NCI-H128 (cell line): ENCODE measurements around the gene NTMT2.

Source experiments
- DNase-seq: peaks from one replicate; lab custom pipeline; 2025; ENCODE audit not compliant: unreplicated experiment; lab: John Stamatoyannopoulos, UW

The NTMT2 gene

DNA sequence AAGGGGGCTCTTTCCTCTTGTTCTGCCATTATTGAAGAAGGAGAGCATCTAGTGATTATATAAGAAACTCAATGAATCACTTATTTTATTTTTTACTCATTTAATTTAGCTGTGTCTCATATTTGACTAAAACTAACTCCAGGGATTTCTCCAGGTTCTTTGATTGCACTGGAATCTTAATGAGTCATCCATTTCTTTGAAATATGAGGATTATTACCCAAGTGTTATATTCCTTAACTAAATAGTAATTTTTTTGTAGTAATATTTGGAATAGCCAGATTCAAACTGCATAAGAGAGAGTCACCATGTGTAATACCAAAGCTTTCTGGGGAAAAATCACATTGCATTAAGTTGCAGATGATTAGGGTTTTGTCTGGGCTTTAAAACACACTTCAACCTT lies 59.5 kb downstream of the NTMT2 start:
- DNase-seq, result no peak

DNA sequence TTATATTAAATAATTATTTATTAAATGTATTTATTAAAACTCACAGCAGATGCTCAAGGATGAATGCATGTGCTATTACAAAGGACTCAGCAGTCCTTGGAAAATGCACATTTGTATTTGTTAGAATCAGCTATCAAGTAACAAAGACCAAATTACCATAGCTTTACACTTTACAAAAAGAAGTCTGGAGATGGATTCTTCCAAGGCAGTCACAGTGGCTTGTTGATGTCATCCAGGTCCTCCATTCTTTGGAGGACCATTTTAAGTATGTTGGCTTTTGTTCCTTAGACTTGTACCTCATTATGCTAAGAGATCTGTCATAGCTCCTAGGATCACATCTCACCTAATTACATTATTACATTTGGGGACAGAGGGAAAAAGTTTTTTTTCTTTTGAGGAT lies 63.4 kb downstream of the NTMT2 start:
- no peak for DNase-seq

DNA sequence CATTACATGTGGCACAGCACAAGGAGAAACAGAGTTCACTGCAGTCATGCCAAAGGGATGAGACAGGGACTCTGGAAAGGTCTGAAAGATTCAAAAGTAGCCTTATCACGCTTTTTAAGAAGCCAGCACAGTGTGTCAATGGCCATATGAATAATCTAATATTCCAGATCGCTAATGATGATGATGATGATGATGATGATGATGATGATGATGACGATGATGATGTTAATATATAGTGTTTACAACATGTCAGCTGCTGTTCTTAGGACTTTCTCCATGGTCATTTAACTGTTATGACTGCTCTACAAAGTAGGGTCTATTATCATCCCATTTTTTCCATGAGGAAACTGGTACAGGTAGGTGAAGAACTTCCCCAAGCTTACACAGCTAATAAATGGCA lies 64.4 kb downstream of the NTMT2 start:
- DNase-seq, result no peak

DNA sequence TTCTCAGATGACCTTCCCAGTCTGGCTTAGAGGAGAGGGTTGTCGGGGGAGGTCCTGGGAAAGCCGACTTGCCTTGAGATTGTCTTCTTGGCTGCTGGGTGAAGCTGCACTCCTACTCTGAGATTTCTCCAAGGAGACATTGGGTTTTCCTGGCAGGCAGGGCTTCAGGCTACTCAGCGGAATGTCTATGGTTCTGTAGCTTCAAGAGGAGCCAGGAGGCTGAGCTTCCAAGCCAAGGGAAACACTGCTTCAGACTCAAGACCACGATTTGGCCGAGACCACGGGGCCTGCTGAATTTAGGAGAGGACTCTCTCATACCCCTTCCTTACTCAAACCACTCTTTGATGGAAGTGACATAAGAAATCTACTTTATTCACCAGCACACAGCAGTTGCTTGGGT lies 67.8 kb downstream of the NTMT2 start:
- DNase-seq, result no peak

DNA sequence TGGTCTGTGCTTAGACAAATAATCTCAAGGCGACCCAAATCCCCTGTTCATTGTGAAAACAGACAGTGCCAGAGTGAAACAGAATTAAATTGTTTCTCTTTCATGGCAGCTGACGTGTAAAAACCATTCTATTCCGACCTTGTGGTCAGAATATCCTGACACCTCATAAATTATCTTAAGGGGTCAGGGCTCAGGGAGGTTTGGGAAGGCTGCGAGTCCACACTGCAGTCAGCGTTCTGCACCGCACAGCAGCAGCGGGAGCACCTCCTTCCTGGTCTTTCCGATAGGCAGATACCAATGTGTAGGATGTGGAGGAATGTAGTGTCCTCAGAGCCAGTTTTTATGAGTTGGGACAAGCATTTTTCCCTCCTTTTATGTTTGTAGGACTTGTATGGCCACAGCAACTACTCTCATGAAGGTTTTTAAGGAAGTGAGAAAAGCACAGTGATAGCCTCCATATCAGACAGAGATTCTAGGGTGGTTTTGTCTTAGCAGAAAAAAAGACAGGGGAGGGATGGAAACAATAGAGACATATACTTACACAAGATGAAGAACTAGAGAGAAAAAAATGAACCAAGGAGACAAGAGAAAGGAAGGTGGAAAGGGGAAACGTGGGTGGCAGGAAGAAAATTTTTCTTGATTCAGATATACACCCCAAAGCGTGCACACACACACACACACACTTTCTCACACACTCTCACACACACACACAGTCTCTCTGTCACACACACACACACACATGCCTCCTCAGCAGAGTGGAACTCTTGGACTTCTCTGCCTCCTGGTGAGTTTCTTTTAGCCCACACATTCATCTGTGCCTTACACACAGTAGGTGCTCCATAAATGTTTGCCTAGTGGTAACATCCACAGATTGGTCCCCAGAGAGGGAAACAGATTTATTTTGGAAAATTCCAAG lies 68.6 kb downstream of the NTMT2 start:
- no peak for DNase-seq

DNA sequence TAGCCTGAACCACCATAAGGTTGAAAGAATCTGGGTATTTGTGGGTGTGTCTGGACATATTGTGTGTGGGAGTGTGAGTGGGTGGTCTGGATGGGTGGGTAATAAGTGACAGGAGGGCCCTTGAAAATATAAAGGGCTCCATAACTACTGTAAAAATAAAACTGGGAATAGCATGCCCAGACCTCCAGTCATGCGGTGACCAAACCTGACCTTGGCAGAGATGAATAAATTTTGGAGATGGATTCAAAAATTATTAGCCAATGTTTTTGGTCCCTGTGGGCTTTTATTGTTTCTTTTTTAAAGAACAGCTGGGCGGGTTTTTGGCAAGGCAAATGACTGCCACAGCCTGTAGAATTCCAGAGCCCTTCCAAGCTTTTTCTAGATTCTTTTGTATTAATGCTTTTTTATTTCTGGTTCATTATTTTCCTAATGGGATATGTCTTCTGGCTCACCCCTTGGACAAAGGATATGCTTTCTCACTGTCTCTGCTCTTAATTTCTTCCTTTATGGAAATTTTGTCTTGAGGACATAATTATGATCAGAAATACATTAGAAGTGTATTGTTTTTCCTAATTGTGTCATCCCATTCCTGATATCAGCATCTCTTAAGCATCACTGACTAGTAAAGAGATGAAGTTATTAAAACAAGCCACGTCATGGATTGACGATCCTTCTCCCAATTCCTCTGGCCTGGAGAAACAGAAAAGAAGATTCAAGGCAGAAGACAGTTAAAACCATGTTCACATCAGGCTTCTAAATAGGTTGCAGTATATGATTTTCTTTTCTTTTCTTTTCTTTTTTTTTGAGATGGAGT lies 69.5 kb downstream of the NTMT2 start:
- no peak for DNase-seq

DNA sequence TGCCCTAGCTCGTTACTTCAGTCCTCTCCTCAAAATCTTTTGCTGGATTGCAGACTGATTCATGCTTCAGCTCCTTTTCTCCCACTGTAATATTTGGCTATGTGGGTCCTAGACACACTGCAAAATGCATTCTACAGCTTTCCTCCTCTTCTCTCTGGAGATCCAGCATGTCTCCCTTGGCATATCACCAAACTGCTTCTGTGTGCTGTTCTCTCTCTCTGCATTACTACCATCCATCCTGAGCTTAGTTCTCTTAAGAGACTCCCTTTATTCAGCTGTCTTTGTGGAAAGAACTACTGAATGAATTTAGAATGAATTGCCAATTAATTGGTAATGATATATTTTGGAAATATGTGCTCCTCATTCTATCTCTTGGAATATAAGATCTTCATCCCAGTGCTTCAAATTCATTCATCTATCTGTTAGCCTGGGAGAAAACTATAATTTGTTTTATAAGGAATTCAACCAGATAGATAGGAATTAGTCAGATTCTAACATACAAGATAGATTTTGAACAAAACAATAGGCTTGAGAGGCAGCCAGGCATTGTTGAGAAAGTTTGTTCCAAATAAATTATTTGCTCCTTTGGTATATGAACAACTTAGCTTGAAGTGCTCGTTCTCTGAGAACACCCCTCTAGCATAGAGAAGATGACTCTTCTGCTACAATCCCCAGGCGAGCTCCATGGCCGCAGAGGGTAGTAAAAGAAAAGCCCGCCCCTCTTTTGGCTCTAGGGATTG lies 71.9 kb downstream of the NTMT2 start:
- DNase-seq, result no peak

DNA sequence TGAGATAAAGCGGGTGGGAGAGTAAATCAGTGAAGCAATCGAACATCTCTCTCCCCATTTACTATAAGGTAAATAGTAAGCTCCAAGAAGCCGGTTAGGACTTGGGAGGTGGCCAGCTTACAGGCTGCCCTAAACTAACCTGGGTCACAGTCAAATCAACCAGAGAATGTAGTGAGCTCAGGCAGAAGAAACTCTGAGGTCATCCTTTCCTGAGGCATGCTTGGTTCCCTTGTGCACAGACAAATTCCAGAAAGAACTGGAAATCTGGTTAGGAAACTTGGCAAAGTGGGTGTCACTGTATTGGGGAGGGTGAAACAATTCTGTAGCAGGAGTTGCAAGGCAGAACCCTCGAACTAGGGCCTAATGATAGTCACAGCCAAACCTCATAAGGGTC lies 72.5 kb downstream of the NTMT2 start:
- DNase-seq, result no peak
